ENCODE measurements around the gene SUGCT.

Gene SUGCT

DNA sequence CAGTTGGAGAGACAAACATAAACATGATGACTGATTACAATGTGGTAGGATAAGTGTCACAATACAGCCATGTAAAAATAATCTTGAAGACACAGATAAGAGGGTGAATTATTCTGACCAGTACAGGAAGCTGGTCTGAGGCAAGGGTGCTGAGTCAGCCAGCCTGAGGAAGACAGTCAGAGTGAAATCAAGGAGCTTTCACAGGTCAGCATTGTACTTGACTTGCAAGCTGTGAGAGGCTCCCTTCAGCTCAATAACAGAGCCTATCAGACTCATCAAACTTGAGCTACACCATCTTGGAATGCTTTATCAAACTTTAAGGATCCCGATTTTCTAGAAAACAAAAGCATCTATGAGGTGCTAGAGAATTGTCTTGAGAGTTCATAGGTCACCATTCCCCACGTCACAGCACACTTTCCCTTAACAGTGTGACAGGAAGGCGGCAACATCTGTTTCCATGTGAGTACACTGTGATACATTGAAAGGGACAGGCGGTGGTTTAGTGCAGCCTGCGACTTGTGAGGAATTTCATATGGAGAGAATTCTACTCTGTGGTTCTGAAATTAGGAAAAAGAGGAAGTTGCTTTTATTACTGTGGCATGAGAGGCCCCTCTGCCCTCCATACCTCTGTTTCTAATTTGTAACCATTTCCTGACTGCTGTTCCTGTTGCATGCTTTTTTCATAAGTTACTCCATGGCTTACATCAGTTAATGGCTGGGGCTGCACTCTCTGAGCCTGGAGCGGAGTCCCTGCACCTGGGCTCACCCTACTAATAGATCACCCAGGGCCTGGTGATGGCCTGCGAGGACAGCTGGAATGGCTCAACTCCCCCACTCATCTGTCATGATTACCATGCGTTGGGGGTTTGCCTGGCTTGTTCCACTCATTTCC is 417.1 kb downstream of the SUGCT start:
- peak overlapping the region; percentile 2; the same call in 1 of the 2 replicates for H3K4me3 ChIP-seq (replicated peaks; ENCODE audit: insufficient read depth, low read length)
- H3K27me3 ChIP-seq (ENCODE audit: insufficient read depth, poor library complexity, severe bottlenecking), result no peaks in the 10 kb centered on the region
- TF ChIP-seq SPI1 (IDR thresholded peaks at IDR 0.05; ENCODE audit: borderline replicate concordance, low read depth) (peak; percentile 78; the same call in 1 of the 2 replicates), GABPA (IDR thresholded peaks at IDR 0.05; ENCODE audit: low read depth) (peak; percentile 15; the same call in 1 of the 2 replicates), POLR2AphosphoS5 (IDR thresholded peaks at IDR 0.05; ENCODE audit: low read depth) (peak; percentile 72)
- TF ChIP-seq, protein P1, sequence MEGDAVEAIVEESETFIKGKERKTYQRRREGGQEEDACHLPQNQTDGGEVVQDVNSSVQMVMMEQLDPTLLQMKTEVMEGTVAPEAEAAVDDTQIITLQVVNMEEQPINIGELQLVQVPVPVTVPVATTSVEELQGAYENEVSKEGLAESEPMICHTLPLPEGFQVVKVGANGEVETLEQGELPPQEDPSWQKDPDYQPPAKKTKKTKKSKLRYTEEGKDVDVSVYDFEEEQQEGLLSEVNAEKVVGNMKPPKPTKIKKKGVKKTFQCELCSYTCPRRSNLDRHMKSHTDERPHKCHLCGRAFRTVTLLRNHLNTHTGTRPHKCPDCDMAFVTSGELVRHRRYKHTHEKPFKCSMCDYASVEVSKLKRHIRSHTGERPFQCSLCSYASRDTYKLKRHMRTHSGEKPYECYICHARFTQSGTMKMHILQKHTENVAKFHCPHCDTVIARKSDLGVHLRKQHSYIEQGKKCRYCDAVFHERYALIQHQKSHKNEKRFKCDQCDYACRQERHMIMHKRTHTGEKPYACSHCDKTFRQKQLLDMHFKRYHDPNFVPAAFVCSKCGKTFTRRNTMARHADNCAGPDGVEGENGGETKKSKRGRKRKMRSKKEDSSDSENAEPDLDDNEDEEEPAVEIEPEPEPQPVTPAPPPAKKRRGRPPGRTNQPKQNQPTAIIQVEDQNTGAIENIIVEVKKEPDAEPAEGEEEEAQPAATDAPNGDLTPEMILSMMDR (IDR thresholded peaks at IDR 0.05; ENCODE audit: insufficient read depth, low read length), result no peak
- TF ChIP-seq, protein P2, sequence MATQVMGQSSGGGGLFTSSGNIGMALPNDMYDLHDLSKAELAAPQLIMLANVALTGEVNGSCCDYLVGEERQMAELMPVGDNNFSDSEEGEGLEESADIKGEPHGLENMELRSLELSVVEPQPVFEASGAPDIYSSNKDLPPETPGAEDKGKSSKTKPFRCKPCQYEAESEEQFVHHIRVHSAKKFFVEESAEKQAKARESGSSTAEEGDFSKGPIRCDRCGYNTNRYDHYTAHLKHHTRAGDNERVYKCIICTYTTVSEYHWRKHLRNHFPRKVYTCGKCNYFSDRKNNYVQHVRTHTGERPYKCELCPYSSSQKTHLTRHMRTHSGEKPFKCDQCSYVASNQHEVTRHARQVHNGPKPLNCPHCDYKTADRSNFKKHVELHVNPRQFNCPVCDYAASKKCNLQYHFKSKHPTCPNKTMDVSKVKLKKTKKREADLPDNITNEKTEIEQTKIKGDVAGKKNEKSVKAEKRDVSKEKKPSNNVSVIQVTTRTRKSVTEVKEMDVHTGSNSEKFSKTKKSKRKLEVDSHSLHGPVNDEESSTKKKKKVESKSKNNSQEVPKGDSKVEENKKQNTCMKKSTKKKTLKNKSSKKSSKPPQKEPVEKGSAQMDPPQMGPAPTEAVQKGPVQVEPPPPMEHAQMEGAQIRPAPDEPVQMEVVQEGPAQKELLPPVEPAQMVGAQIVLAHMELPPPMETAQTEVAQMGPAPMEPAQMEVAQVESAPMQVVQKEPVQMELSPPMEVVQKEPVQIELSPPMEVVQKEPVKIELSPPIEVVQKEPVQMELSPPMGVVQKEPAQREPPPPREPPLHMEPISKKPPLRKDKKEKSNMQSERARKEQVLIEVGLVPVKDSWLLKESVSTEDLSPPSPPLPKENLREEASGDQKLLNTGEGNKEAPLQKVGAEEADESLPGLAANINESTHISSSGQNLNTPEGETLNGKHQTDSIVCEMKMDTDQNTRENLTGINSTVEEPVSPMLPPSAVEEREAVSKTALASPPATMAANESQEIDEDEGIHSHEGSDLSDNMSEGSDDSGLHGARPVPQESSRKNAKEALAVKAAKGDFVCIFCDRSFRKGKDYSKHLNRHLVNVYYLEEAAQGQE (IDR thresholded peaks at IDR 0.05; ENCODE audit: insufficient replicate concordance, low read depth), result no peak
- DNase-seq (ENCODE audit: low read depth in 1 of 2, low spot score in 1 of 2), result peak; percentile 84 to 90
- H3K27ac ChIP-seq (replicated peaks), result peak overlapping the region; percentile 86

DNA sequence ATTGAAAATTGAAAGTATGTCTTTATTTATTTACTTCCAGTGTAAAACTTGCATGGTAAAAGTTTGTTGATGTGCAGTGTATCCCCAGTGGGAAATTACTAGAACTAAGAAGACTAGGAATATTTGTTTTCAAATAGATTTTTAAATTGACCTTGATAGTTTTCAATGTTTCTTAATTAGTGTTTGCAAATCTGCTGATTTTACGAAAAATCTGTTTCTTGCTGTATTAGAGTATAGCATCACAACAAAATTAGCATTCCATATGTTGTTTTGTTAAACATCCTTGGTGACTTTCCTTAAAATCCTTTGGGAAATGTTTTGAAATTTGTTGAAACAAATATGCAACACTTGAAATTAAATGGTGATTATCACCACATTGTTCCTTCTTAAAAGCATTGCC is 425.9 kb downstream of the SUGCT start:
- Histone ChIP-seq H3K4me3 (replicated peaks; ENCODE audit: insufficient read depth, low read length) (no peak overlapping the region), H3K27me3 (ENCODE audit: insufficient read depth, poor library complexity, severe bottlenecking) (no peaks in the 10 kb centered on the region), H3K27ac (replicated peaks) (no peak overlapping the region)
- DNase-seq (ENCODE audit: low read depth in 1 of 2, low spot score in 1 of 2), result no peak
- TF ChIP-seq, protein P1 (IDR thresholded peaks at IDR 0.05; ENCODE audit: insufficient read depth, low read length), result no peak
- TF ChIP-seq SPI1 (IDR thresholded peaks at IDR 0.05; ENCODE audit: borderline replicate concordance, low read depth) (no peak), GABPA (IDR thresholded peaks at IDR 0.05; ENCODE audit: low read depth) (no peak), POLR2AphosphoS5 (IDR thresholded peaks at IDR 0.05; ENCODE audit: low read depth) (no peak)
- TF ChIP-seq, protein P2 (IDR thresholded peaks at IDR 0.05; ENCODE audit: insufficient replicate concordance, low read depth), result no peak

DNA sequence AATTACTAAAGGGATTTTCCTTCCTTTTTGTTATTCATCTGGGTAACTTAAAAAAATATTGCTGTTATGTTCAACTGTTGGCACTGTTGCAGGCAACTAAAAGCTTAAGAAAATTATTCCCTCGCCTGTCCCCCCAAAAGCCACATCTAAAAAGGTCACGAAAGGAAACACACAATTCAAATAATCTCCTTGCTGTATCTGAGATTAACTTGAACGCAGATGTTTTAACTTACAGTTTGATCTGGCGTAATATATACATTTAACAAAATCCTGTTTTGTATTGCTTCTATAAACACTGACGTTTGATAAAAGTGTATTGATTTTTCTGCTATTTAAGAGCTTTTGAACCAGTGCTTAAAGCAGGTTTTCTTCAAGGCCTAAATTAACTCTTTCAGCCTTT is 432.1 kb downstream of the SUGCT start:
- Histone ChIP-seq H3K4me3 (replicated peaks; ENCODE audit: insufficient read depth, low read length) (no peak overlapping the region), H3K27me3 (ENCODE audit: insufficient read depth, poor library complexity, severe bottlenecking) (no peaks in the 10 kb centered on the region), H3K27ac (replicated peaks) (no peak overlapping the region)
- TF ChIP-seq, protein P2 (IDR thresholded peaks at IDR 0.05; ENCODE audit: insufficient replicate concordance, low read depth), result no peak
- TF ChIP-seq SPI1 (IDR thresholded peaks at IDR 0.05; ENCODE audit: borderline replicate concordance, low read depth), result no peak
- no peak for TF ChIP-seq GABPA (IDR thresholded peaks at IDR 0.05; ENCODE audit: low read depth)
- TF ChIP-seq, protein P1 (IDR thresholded peaks at IDR 0.05; ENCODE audit: insufficient read depth, low read length), result no peak
- no peak for TF ChIP-seq POLR2AphosphoS5 (IDR thresholded peaks at IDR 0.05; ENCODE audit: low read depth)
- DNase-seq (ENCODE audit: low read depth in 1 of 2, low spot score in 1 of 2), result no peak
